HepG2 (cell line): Measurements from ENCODE around the gene YY2. TPM values are rescaled to one million over a fixed set of nuclear protein-coding genes. Genes with fewer than 3 reads are reported as not detected.
A peak's percentile ranks its signal among the peaks of the same experiment; 100 is the strongest.

Experiments
- ADNP ChIP-seq: sonication (generic); formaldehyde crosslinking; IDR thresholded peaks from 2 replicates; pipeline ENCODE4 v1.4.0; 2020; ENCODE audit warnings: missing genetic modification reagents
- ARID5B ChIP-seq: IDR thresholded peaks from 2 replicates; pipeline ENCODE4 v1.4.0; 2020; ENCODE audit warnings: mild to moderate bottlenecking, missing genetic modification reagents
- ASH2L ChIP-seq: fragments of 300-600, 200-600 bp; sonication (generic); IDR thresholded peaks from 2 replicates; pipeline ENCODE4 v1.7.0; 2017; ENCODE audit warnings: low read depth, mild to moderate bottlenecking, moderate library complexity, mixed read lengths, low read length; ENCODE audit not compliant: insufficient read length
- BCL3 ChIP-seq: sonication (generic); formaldehyde crosslinking; IDR thresholded peaks from 2 replicates; pipeline ENCODE4 v1.5.1; 2020; ENCODE audit warnings: mild to moderate bottlenecking, missing genetic modification reagents, moderate library complexity
- CBFB ChIP-seq: sonication (generic); formaldehyde crosslinking; IDR thresholded peaks from 2 replicates; pipeline ENCODE4 v1.4.0; 2020; ENCODE audit warnings: missing genetic modification reagents
- CHD4 ChIP-seq: fragments of 200-600 bp; sonication (generic); IDR thresholded peaks from 2 replicates; pipeline ENCODE4 v1.7.0; 2017; ENCODE audit warnings: mild to moderate bottlenecking, low read length, borderline replicate concordance
- ESRRA ChIP-seq: sonication (generic); formaldehyde crosslinking; IDR thresholded peaks from 2 replicates; pipeline ENCODE4 v1.5.1; 2020; ENCODE audit warnings: mild to moderate bottlenecking, low read depth, missing genetic modification reagents
- HOXA5 ChIP-seq: sonication (generic); formaldehyde crosslinking; IDR thresholded peaks from 2 replicates; pipeline ENCODE4 v1.4.0; 2020; ENCODE audit warnings: missing genetic modification reagents
- HOXA7 ChIP-seq: sonication (generic); formaldehyde crosslinking; IDR thresholded peaks from 2 replicates; pipeline ENCODE4 v1.8.1; 2022; ENCODE audit warnings: mild to moderate bottlenecking, missing genetic modification reagents, moderate library complexity
- LCORL ChIP-seq, 2 experiments: fragments of 450-650 bp in 1 of 2; sonication (generic) in 1 of 2; formaldehyde crosslinking in 1 of 2; IDR thresholded peaks; 2 replicates each; pipeline versions ENCODE4 v1.5.0 to v1.6.1; 2017 to 2020; ENCODE audit warnings: antibody characterized with exemption in 1 of 2, missing genetic modification reagents in 1 of 2
- NFRKB ChIP-seq: fragments of 450-650 bp; IDR thresholded peaks from 2 replicates; pipeline ENCODE4 v1.6.1; 2017
- NR2F2 ChIP-seq: IDR thresholded peaks from 2 replicates; pipeline ENCODE4 v1.6.1; 2012; ENCODE audit warnings: low read depth, inconsistent platforms, borderline replicate concordance
- PAXIP1 ChIP-seq: sonication (generic); formaldehyde crosslinking; conservative IDR thresholded peaks from 2 replicates; pipeline ENCODE4 v1.4.0; 2020; ENCODE audit warnings: mild to moderate bottlenecking, missing genetic modification reagents, moderate library complexity
- POGZ ChIP-seq: sonication (generic); formaldehyde crosslinking; IDR thresholded peaks from 2 replicates; pipeline ENCODE4 v1.4.0; 2020; ENCODE audit warnings: mild to moderate bottlenecking, missing genetic modification reagents
- RELA ChIP-seq: sonication (generic); formaldehyde crosslinking; IDR thresholded peaks from 2 replicates; pipeline ENCODE4 v1.4.0; 2020; ENCODE audit warnings: missing genetic modification reagents
- RFXANK ChIP-seq: IDR thresholded peaks from 2 replicates; pipeline ENCODE4 v1.6.1; 2016
- RXRB ChIP-seq: IDR thresholded peaks from 2 replicates; pipeline ENCODE4 v1.6.1; 2016; ENCODE audit warnings: borderline replicate concordance, missing genetic modification reagents, missing compliant biosample characterization
- SALL1 ChIP-seq: sonication (generic); formaldehyde crosslinking; IDR thresholded peaks from 2 replicates; pipeline ENCODE4 v1.8.0; 2022; ENCODE audit warnings: mild to moderate bottlenecking, missing genetic modification reagents
- SMAD1 ChIP-seq: sonication (generic); formaldehyde crosslinking; IDR thresholded peaks from 2 replicates; pipeline ENCODE4 v1.4.0; 2020; ENCODE audit warnings: missing genetic modification reagents, low read depth, mild to moderate bottlenecking, borderline replicate concordance
- THAP11 ChIP-seq: IDR thresholded peaks from 2 replicates; pipeline ENCODE4 v1.6.1; 2016; ENCODE audit warnings: missing biosample characterization, missing genetic modification reagents
- ZFP62 ChIP-seq: sonication (generic); formaldehyde crosslinking; IDR thresholded peaks from 2 replicates; pipeline ENCODE4 v1.4.0; 2020; ENCODE audit warnings: missing genetic modification reagents
- ZNF563 ChIP-seq: sonication (generic); formaldehyde crosslinking; IDR thresholded peaks from 2 replicates; pipeline ENCODE4 v1.8.0; 2022; ENCODE audit warnings: mild to moderate bottlenecking, moderate library complexity, missing genetic modification reagents
- ZNF580 ChIP-seq: IDR thresholded peaks from 2 replicates; pipeline ENCODE4 v1.6.1; 2016; ENCODE audit warnings: low read depth, borderline replicate concordance
- ZNF724P ChIP-seq: sonication (generic); formaldehyde crosslinking; IDR thresholded peaks from 2 replicates; pipeline ENCODE4 v1.8.0; 2022; ENCODE audit warnings: missing genetic modification reagents, borderline replicate concordance
- polyA plus RNA-seq, 8 experiments: library from polyadenylated mRNA; depleted of rRNA in 3 of 8; stranded (reverse) in 7 of 8; unstranded in 1 of 8; fragments of >200 nt; fragmentation: Illumina TruSeq in 4 of 8; extraction: Trizol in 4 of 8; gene quantifications; 2 replicates each; pipeline versions ENCODE4 v1.2.1 to v1.2.3, GENCODE V29; 2011 to 2016; ENCODE audit warnings: low read depth in 4 of 8, missing spikeins in 1 of 8, mixed read lengths in 1 of 8; ENCODE audit not compliant: insufficient read depth in 1 of 8
- total RNA-seq, 5 experiments: library from RNA; depleted of rRNA; stranded (reverse); fragments of >200 nt; fragmentation: Illumina TruSeq; extraction: Trizol; gene quantifications; 2 replicates each; pipeline ENCODE4 v1.2.3, GENCODE V29; 2016; ENCODE audit warnings: low read depth in 1 of 5

The YY2 gene
- total and polyA plus RNA-seq, 2 of the 13 experiments (the other 11 are each of a cell fraction or from before 2014, with no cell fraction given) = 0.34 to 0.44 TPM

GRCh38 chrX:21831496-21831895 is 24.3 kb upstream of the YY2 start (continued):
- peak; percentile 36 for TF ChIP-seq ASH2L
- TF ChIP-seq ADNP (CRISPR knock-in tag) = no peak
- peak; percentile 89 for TF ChIP-seq PAXIP1
- no peak for TF ChIP-seq CHD4
- TF ChIP-seq RXRB (CRISPR knock-in tag) = peak; percentile 68
- TF ChIP-seq THAP11 (CRISPR knock-in tag) = peak; percentile 60; the same call in 1 of the 2 replicates
- TF ChIP-seq RELA (CRISPR knock-in tag) = no peak
- TF ChIP-seq ZNF580 (CRISPR knock-in tag) = no peak
- no peak for TF ChIP-seq SMAD1 (CRISPR knock-in tag)
- TF ChIP-seq CBFB (CRISPR knock-in tag) = 0 out of 2 replicates have a peak, but pooled peaks have one; percentile 23
- TF ChIP-seq RFXANK = no peak
- TF ChIP-seq NFRKB = no peak
- 0 out of 2 replicates have a peak, but pooled peaks have one; percentile 11 for TF ChIP-seq LCORL (IDR thresholded peaks at IDR 0.05)
- TF ChIP-seq LCORL (CRISPR knock-in tag; IDR thresholded peaks at IDR 0.05) = no peak
- TF ChIP-seq ZNF563 (CRISPR knock-in tag) = no peak
- TF ChIP-seq POGZ = 0 out of 2 replicates have a peak, but pooled peaks have one; percentile 27
- peak; percentile 86 for TF ChIP-seq ARID5B (CRISPR knock-in tag)
- no peak for TF ChIP-seq BCL3 (CRISPR knock-in tag)
- peak; percentile 57; the same call in 1 of the 2 replicates for TF ChIP-seq SALL1 (CRISPR knock-in tag)
- TF ChIP-seq HOXA5 = no peak
- TF ChIP-seq ZFP62 = no peak
- TF ChIP-seq ESRRA = no peak
- TF ChIP-seq HOXA7 (CRISPR knock-in tag) = no peak
- no peak for TF ChIP-seq ZNF724P (CRISPR knock-in tag)
- peak; percentile 88 for TF ChIP-seq NR2F2
